Measurements from ENCODE around the gene TGIF2. TPM values are rescaled to one million over a fixed set of nuclear protein-coding genes. Genes with fewer than 3 reads are reported as not detected.

TGIF2 gene
- total RNA-seq, 1 experiment from 2014 or later, result 81.7 TPM

DNA sequence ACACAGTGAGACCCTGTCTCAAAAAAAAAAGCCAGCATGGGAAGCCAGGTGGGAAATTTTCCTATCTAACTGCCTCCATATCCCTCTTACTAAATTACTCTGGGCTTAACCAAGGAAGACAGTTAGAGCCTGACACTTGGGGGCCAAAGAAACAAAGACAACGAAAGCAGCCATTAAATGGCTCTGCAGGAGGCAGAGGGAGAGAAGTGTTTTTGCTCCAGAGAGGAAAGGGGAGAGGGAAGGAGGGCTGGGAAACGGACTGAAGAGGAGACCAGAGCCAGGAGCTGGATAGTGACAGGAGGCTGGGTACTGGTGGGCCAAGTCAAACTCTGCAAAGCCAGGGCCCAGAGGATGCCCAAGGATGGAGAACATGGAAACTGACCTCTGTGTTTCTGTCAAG lies 10.7 kb upstream of the TGIF2 start:
- Histone ChIP-seq H2BK12ac (ENCODE audit: insufficient read length, low read depth, low read length) (no peak overlapping the region), H3K27me3 (ENCODE audit: insufficient read depth, low read length) (no peaks in the 10 kb centered on the region), H3K23me2 (ENCODE audit: insufficient read length, low read depth, low read length, poor library complexity, severe bottlenecking) (no peaks in the 10 kb centered on the region), H2BK120ac (ENCODE audit: low read depth, low read length, poor library complexity, severe bottlenecking) (no peak overlapping the region), H2BK20ac (ENCODE audit: low read depth, low read length, poor library complexity, severe bottlenecking) (no peak overlapping the region), H3K4me2 (ENCODE audit: insufficient read depth, insufficient read length, low read length) (peak overlapping the region; percentile 13), H3K18ac (ENCODE audit: insufficient read length, low read depth, low read length) (no peak overlapping the region), H3K9ac (ENCODE audit: extremely low read depth, insufficient read length, low read length) (no peak overlapping the region), H3K9me3 (ENCODE audit: control insufficient read depth, low read depth, low read length) (no peaks in the 10 kb centered on the region), H3K79me2 (ENCODE audit: insufficient read depth, low read length) (no peaks in the 10 kb centered on the region; the same call in 1 of the 2 replicates), H3K27ac (ENCODE audit: insufficient read length, low read depth, low read length) (no peak overlapping the region), H2AK5ac (ENCODE audit: insufficient read length, low read length) (no peak overlapping the region), H2AFZ (ENCODE audit: low read length) (no peak overlapping the region), H4K91ac (ENCODE audit: insufficient read length, low read depth, low read length) (no peak overlapping the region), H3T11ph (ENCODE audit: low read length) (no peak overlapping the region), H3K14ac (ENCODE audit: insufficient read depth, low read length) (no peak overlapping the region), H3K56ac (ENCODE audit: insufficient read length, low read depth, low read length) (no peak overlapping the region), H3K4ac (ENCODE audit: low read depth, low read length) (no peak overlapping the region), H4K20me1 (ENCODE audit: control insufficient read depth, insufficient read depth, insufficient read length) (no peaks in the 10 kb centered on the region), H3K79me1 (ENCODE audit: insufficient read depth, low read depth, low read length, poor library complexity, severe bottlenecking) (no peaks in the 10 kb centered on the region), H3K23ac (ENCODE audit: insufficient read length, low read depth, low read length) (no peak overlapping the region), H3K4me1 (ENCODE audit: insufficient read depth, low read length) (peaks cover 2% of the 10 kb centered on the region; the same call in 1 of the 2 replicates), H2BK5ac (ENCODE audit: insufficient read length, low read length) (no peak overlapping the region), H4K8ac (replicated peaks; ENCODE audit: insufficient read length, low read depth, low read length) (no peak overlapping the region), H2BK15ac (ENCODE audit: low read depth, low read length) (no peak overlapping the region), H4K5ac (ENCODE audit: insufficient read length, low read depth, low read length) (no peak overlapping the region)
- peaks cover 20 to 27% of the 10 kb centered on the region in 2 experiments for H3K4me1 Mint-ChIP-seq
- peaks cover 1% of the 10 kb centered on the region; the same call in 1 of the 2 replicates for H3K27me3 Mint-ChIP-seq (ENCODE audit: low read depth)
- peak overlapping the region in 2 of 3 experiments; percentile 42 to 89; a peak in 4 of 7 replicates for H3K27ac Mint-ChIP-seq
- TF ChIP-seq, protein P1, sequence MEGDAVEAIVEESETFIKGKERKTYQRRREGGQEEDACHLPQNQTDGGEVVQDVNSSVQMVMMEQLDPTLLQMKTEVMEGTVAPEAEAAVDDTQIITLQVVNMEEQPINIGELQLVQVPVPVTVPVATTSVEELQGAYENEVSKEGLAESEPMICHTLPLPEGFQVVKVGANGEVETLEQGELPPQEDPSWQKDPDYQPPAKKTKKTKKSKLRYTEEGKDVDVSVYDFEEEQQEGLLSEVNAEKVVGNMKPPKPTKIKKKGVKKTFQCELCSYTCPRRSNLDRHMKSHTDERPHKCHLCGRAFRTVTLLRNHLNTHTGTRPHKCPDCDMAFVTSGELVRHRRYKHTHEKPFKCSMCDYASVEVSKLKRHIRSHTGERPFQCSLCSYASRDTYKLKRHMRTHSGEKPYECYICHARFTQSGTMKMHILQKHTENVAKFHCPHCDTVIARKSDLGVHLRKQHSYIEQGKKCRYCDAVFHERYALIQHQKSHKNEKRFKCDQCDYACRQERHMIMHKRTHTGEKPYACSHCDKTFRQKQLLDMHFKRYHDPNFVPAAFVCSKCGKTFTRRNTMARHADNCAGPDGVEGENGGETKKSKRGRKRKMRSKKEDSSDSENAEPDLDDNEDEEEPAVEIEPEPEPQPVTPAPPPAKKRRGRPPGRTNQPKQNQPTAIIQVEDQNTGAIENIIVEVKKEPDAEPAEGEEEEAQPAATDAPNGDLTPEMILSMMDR (conservative IDR thresholded peaks at IDR 0.05), result no peak
- WGBS (ENCODE audit: extremely low coverage, insufficient read length, low lambda C conversion rate), result no CpG with 5 or more reads among the region's 2 CpGs
- H3K36me3 Mint-ChIP-seq (ENCODE audit: insufficient read depth in 1 of 3, low read depth in 3 of 3), result peaks cover 15 to 33% (median 17%) of the 10 kb centered on the region in 3 experiments
- peak overlapping the region in 1 of 2 experiments; percentile 11; a peak in 2 of 5 replicates for H3K4me3 Mint-ChIP-seq
- H3K9me3 Mint-ChIP-seq, result peaks cover 12 to 14% of the 10 kb centered on the region in 2 experiments
- DNase-seq, result peak; percentile 52
